ENCODE measurements around the gene OTOP1.
"Not testable (repeated sequence)": the region's sequence is repeated elsewhere in the genome, so short reads cannot be mapped to it uniquely, and the experiment has no call there.

The OTOP1 gene

DNA sequence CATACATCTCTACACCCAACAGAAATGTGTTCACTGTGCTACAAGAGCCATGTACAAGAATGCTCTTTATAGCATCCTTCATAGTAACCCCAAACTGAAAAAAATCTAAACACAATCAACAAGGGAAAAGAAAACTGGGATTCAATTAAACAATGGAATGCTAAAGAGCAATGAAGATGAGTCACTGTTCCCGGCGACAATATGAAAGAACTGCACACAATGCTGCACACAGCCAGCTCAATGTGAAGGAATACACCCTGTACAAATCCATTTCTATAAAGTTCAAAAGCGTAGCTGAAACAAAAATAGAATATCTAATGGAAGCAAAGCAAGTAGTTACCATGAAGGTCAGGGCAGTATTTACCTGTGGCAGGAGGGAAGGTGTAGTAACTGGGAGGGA lies 12.8 kb upstream of the OTOP1 start:
- DNase-seq (ENCODE audit: low read depth, low spot score) = not testable (repeated sequence)

DNA sequence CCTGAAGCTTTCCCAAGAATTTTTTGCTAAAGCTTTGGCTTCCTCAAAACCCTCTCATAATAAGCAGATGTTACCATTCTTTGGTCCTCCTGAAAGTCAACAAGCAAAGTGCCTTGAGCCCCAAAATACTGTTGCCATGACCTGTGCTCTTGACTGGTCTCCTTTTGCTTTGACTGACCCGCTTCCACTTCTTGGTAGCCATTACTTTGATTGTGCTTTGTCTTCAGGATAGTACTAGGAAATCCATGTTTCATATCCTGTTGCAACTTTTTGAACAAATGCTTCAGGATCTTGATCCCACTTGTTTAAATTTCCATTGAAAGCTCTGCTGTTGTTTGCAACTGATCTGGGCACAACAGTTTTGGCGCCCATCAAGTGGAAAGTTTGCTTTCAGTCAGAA lies 6.9 kb upstream of the OTOP1 start:
- DNase-seq (ENCODE audit: low read depth, low spot score) = no peak
- no peak overlapping the region for H3K27ac ChIP-seq

More for the DNA sequence above, 12.8 kb upstream of the OTOP1 start:
- H3K27ac ChIP-seq = not testable (repeated sequence)

DNA sequence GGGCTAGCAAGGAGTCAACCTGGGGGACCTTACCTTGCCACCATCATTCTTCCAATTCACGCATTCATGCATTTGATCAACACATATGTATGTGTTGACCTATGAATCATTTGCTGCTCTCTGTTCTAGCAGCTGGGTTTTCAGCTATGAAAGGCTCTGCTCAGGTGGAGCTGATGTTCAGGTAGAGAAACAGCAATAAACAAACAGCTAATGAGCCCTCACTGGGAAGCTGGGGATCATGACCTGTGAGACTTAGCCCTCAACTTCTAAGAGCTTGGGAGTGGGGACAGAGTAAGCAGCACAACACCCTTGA lies 1.6 kb upstream of the OTOP1 start:
- DNase-seq (ENCODE audit: low read depth, low spot score) = no peak

DNA sequence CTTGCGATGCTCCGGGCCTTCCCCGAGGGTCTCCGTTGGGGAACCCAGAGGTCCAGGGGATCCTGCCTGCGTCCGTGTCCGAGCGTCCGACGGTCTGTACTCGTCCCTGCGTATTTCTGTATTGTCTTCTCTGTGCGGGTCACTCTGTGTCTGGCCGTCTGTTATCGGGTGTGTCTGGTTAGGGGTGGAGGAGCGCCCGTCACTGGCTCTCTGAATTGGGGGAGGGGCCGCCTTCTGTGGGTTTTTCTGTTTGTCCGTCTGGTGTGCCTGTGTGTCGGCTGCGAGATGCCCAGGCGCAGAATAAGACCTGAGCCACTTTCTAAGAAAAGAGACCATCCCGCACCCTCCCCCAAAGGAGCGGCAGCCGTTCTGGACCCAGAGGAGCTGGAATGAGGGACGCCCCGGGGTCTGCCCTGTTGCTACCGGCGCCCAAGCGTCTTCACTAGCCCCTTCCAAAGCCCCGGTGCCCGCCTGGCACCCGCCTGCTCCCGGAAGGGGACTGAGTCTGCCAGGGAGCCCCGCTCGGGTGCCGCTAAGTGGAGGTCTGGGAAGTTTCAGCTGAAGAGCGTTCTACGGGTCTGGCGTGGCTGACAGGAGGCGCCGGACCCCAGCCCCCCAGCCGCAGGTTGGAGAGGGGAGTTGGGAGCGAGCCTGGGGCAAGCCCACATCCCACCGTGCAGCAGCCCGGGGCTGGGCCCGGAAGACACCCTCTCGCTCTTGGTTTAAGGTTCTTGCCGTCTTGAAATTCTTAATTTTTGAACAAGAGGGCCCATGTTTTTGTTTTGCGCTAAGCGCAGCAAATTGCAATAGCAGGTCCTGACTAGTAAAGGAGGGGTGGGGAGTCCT lies 1.0 kb upstream of the OTOP1 start:
- DNase-seq (ENCODE audit: low read depth, low spot score) = no peak

More for the DNA sequence above, 1.6 kb upstream of the OTOP1 start:
- no peak overlapping the region for H3K27ac ChIP-seq

DNA sequence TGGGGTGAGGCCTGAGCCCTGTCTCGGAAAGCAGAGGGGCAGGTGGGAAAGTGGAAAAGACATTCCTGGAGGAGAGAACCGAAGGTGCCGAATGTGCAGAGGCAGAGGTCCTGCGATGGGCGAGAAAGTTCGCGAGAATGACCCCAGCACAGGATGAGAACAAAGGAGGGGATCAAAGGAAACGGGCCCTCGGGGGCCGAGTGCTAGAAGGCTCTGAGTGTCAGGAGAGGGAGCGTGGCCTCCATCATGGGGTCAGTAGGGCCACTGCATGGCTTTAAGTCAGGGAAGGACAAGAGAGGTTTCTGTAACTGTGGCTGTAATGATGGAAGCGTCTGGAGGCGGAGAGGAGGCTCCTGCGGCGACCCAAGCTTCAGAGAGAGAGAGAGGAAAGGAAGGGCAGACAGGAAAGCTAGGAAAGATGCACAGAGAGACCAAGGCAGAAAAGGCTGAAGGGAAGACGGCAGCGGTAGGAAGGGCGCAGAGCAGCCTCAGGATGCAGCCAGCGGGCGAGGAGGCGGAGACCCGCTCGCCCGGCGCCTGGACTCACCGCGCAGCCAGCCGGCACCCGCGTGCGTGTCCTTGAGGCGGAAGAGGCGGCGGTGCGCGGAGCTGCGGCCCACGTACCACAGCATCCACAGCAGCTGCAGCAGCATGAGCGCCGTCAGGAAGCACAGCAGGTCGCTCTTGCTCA lies 669 bp downstream of the OTOP1 start:
- H3K27ac ChIP-seq = no peak overlapping the region
- DNase-seq (ENCODE audit: low read depth, low spot score) = no peak

More for the DNA sequence above, 1.0 kb upstream of the OTOP1 start:
- no peak overlapping the region for H3K27ac ChIP-seq

DNA sequence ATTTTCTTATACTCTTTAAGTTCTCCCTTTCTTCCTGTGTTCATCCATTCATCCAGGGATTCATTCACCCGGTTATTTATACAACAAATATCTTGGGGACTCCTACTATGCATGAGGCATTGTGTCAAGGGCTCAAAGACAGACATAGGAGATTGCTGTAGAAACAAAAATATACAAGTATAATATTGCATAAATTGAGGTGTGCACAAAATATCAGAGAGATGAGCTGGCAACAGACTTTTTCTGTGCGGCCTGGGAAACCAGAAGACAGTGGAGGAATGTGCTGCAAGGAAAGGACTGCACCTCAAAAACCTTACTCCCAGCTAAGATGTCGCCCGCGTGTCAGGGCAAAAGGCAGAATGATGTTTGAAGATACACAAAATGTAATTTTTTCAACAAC lies 9.6 kb downstream of the OTOP1 start:
- H3K27ac ChIP-seq = peak overlapping the region; percentile 40
- no peak for DNase-seq (ENCODE audit: low read depth, low spot score)

DNA sequence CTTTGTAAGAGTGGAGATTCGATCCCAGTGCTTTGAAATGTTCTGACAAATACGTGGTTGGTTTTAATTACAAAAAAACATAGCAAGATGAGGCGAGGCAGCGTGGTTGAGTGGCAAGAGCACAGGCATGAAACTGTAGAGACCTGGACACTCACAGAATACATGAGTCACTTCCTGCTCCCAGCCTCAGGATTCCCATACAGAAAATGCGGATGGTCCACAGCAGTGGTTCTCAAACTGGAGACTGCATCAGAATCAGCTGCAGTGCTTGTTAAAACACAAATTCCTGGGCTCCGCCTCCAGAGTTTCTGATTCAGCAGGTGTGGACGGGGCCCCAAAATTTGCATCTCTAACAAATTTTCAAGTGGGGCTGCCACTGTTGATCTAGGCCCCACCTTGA lies 10.1 kb downstream of the OTOP1 start:
- peak overlapping the region; percentile 40 for H3K27ac ChIP-seq
- peak; percentile 43 for DNase-seq (ENCODE audit: low read depth, low spot score)

DNA sequence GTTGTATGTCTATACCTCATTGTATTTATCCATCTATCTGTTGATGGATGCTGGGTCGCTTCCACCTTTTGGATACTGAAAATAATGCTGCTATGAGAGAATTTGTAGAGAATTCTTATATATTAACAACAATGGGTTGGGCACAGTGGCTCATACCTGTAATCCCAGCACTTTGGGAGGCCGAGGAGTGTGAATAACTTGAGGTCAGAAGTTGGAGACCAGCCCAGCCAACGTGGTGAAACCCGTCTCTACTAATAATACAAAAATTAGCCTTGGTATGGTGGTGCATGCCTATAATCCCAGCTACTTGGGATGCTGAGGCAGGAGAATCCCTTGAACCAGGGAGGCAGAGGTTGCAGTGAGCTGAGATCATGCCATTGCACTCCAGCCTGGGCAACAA lies 13.1 kb downstream of the OTOP1 start:
- not testable (repeated sequence) for DNase-seq (ENCODE audit: low read depth, low spot score); H3K27ac ChIP-seq

DNA sequence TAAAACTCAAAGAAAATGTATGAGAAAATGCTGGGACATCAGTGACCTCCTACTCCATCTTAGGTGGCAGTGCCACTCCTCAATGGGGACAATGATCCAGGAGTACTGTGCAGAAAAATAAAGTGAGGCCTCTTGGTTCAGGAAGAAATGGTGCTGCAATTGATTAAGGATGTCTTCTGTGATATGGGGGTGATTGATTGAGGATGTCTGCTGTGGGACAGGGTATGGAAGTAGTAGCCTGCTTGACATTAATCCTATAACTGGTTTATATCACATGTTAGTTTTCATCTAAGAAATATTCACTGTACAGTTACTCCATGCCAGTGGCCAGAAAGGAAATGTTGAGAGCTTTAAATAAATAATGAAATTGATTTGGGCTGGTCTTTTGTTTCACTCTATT lies 20.5 kb downstream of the OTOP1 start:
- no peak for DNase-seq (ENCODE audit: low read depth, low spot score)
- no peak overlapping the region for H3K27ac ChIP-seq

DNA sequence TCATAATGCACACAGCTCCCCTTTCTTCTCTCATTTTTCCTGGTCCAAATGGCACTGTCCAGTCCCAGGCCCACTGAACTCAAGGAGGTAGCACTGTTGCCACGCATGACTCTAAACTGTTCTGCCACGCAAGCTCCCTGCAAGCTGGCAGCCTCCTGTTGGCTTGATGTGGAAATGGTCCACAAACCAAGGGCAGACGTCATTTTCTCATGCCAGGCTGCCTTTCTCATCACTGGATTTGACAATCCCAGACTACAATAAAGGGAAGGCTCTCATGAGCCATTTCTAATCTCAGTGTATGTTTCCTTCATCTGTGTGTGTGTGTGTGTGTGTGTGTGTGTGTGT lies 22.4 kb downstream of the OTOP1 start:
- no peak for DNase-seq (ENCODE audit: low read depth, low spot score)
- H3K27ac ChIP-seq = no peak overlapping the region

DNA sequence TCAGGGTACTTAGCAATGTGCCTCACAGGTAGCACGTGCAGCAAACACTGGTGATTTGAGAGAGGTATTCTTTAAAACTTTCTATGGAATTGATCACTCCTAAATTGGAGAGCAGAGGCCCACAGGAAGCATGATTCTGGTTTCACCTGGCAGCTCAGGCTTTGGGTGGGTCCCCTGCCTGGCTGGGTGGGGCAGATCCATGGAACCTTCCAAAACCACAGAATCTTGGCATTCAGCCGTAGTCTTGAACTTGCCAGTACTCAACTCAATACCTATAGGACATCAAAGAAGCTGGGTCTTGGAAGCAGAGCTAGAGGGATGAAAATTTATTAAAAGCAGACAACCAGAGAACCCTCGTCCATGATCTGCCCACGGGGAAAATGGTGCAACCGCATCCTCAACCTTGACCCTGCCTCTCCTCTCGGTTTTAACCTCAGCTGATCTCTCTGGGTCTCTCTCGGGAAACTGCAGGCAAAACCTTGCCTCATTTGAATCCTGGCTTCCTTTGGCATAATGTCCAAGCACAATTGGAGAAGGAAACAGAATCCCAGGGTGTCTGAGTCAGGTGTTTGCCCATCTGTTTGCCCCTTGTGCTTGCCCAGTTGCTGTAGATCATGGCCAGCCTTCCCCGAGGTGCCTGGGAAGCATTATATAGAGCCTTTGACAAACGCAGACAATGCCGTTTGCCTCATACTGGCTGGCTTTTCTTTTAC lies 22.9 kb downstream of the OTOP1 start:
- H3K27ac ChIP-seq = no peak overlapping the region
- DNase-seq (ENCODE audit: low read depth, low spot score) = no peak

DNA sequence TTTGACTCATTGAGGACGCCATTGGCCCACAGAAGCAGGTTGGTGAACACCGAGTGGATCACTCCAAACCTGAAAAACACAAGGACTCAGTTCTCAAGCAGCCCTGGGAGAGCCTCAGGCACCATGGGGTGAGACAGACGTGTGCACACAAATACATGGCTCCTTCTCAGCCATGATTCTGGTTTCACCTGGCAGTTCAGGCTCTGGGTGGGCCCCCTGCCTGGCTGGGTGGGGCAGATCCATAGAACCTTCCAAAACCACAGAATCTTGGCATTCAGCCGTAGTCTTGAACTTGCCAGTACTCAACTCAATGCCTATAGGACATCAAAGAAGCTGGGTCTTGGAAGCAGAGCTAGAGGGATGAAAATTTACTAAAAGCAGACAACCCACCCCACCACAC lies 24.2 kb downstream of the OTOP1 start:
- H3K27ac ChIP-seq = no peak overlapping the region
- DNase-seq (ENCODE audit: low read depth, low spot score) = peak; percentile 27

DNA sequence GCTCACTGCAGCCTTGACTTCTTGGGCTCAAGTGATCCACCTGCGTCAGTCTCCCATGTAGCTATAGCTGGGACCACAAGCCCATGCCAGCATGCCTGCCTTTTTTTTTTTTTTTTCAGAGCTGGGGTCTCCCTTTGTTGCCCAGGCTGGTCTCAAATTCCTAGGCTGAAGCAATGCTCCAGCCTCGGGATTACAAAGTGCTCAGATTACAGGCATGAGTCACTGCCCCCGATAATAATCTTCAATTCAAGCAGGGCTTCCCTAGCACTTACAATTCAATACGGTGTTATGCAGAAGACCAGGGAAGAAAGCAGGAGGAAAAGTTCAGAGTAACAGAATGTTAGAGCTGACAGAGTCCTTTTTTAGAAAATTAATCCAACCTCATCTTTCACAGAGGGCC lies 26.1 kb downstream of the OTOP1 start:
- DNase-seq (ENCODE audit: low read depth, low spot score) = no peak
- no peak overlapping the region for H3K27ac ChIP-seq

DNA sequence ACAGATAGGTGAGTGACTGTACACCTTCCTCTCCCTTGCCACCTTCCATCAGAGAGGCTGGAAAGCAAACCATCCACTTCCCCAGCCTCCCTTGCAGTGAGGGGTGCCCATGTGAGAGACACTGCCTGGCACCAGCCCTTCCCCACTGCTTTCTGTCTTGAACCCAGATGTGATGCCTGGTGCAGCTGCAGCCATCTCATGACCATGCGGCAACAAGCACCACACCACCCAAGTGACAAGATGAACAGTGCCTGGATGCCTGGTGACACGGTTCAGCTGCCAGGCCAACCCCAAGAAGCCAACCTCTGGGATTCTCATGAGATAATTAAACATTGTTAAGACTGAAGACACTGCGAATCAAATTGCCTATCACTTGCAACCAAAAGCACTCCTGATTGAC lies 31.4 kb downstream of the OTOP1 start:
- DNase-seq (ENCODE audit: low read depth, low spot score) = no peak
- H3K27ac ChIP-seq = no peak overlapping the region

DNA sequence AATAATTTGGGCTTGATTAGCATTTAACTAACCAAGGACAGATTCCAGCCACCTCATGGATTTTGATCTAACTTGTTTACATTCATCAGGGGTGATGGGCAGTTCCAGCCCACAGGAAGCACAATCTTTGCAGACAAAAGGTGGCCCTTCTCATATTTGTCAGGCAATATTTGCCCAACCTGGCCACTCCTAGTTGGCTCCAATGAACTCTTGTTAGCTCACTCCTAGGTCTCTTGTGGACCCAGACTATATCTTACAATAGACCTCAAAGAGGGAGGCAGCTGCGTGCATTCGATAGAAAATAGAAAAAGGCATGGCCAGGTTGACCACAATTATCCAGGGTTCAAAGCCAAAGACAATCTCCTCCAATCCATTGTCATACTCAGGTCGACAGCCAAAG lies 38.2 kb downstream of the OTOP1 start:
- H3K27ac ChIP-seq; DNase-seq (ENCODE audit: low read depth, low spot score): not testable (repeated sequence)

DNA sequence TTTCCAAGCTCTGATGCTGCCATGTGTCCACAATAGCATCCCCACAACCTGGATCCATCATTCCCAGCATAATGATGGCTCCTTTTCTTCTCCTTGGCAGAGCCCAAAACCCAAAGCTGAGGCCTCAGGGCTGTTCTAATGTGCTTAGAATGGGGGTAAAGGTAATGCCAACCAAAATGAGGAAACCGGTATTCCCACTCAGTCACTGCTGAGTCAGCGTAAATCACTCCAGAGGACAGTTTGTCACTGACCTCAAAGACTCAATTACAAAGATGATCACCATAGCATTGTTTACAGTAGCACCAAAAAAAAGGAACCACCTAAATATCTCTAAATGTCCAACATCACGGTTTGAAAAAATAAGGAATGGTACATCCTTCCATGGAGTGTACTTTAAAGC lies 41.2 kb downstream of the OTOP1 start:
- DNase-seq (ENCODE audit: low read depth, low spot score) = no peak
- H3K27ac ChIP-seq = no peak overlapping the region

DNA sequence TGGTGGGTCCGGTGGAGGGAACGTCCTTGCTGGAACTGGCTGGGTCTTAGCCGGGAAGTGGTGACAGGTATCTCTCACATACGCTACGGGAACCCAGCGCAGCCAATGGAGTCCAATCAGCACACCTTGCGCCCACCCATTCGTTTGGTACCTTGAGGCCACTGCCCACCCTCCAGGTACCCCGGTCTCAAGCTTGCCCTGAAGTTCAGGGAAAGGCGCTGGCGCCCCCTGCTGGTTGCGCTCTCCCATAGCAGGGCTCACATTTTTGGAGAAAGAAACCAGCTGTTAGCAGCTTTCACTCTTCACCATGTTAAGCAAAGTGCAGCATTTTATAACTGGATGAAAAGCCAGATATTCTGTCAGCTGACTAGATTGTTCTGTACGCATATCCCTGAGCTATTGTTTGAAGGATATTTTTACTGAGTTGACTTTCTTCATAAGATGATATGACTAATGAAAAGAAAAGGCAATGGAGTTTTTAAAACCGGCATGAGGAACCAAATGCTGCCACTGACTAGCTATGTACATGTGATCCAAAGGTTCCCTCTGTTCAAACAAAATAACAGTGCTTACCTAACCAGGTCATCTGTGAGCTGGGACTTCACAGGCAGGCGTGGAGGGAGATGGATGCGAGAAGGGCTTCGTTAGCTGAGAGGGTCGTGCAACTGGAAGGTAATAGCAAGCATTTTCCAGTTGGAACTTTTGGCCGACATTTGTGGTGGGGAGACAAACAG lies 43.7 kb downstream of the OTOP1 start:
- H3K27ac ChIP-seq = no peak overlapping the region
- DNase-seq (ENCODE audit: low read depth, low spot score) = no peak

DNA sequence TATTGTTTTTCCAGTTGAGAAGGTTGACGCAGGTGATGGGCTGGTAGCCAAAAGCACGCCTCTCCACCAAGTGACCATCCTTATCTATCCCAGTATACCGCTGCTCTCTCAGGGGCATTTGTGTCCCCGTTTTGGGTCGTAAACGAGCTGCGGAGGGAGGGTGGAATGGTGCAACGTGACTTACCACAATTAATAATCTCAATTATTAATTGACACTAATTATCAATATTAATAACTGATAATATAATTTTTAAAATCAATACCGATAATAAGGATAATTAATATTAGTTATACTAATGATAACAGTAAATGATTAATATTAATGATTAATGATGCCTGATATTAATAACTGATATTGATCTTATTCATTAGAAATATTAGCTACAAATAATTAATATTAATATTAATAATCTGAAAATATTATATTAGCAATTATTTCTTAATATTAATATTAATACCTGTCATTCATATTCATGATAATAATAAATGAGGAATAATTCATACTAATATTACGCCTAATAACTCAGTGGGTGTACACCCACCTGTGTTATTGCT lies 56.1 kb downstream of the OTOP1 start:
- no peak overlapping the region for H3K27ac ChIP-seq
- DNase-seq (ENCODE audit: low read depth, low spot score) = no peak

DNA sequence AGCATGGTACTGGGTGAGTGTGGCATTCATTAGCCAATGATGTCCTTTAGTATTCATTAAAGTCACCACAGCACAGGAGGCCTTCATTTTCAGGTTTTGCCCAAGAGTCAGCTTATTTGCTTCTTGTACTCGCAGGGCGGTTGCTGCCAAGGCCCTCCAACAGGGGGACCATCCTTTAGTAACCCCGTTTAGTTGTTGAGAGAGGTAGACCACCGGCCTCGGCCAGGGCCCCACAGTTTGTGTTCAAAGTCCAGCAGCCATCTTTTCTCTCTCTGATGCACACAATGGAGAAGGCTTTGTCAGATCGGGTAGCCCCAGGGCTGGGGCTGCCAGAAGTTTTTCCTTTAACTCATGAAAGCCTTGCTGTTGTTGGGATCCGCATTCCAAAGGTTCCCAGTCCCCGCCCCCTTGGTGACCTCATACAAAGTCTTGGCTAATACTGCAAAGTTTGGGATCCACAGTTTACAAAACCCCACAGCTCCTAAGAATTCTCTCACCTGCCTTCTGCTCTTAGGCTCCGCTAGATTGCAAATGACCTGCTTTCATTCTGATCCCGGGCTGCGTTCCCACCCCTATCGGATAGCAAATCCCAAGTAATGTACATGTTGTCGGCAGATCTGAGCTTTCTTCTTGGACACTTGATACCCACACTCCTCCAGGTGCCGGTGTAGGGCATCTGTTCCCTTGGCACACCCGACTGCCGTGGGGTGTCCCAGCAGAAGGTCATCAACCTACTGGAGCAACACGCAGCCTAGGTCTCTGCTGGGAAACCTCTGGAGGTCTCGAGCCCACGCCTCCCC lies 58.5 kb downstream of the OTOP1 start:
- not testable (repeated sequence) for DNase-seq (ENCODE audit: low read depth, low spot score); H3K27ac ChIP-seq

DNA sequence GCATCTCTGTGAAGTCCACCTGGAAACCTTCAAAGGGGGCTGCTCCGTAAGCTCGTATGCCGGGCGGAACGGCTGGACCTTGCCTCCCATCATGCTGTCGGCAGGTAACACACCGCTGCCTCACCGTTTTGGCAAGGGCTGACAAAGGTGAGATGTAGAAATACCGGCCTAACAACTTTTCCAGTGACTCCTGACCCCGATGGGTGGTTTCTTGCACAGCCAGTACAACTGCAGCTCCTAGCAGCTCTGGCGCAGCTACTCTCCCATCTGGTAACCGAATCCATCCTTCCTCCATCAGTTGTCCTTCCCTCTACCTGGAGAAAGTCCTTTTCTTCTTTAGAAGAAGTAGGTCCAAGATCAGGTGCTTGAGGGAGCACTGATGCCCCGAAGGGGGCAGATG lies 59.7 kb downstream of the OTOP1 start:
- H3K27ac ChIP-seq; DNase-seq (ENCODE audit: low read depth, low spot score): not testable (repeated sequence)
